CD4-positive, alpha-beta T cell treated with Interleukin-4 for 1 hour (primary cell): ENCODE results near the gene HLCS.
A peak's percentile ranks its signal among the peaks of the same experiment; 100 is the strongest.
"Not testable (repeated sequence)": the region's sequence is repeated elsewhere in the genome, so short reads cannot be mapped to it uniquely, and the experiment has no call there.

Experiments
- DNase-seq, 2 donors: peaks; one replicate each; pipeline ENCODE4 v3.0.0-alpha.2; 2020 to 2022

Gene HLCS

GRCh38 chr21:36955783-36956182 is 10.7 kb downstream of the HLCS start:
- no peak for DNase-seq

- DNase-seq, result not testable (repeated sequence)
These were observed 14.1 kb downstream of the HLCS start for GRCh38 chr21:36952331-36952730.

- DNase-seq, result no peak
These were observed 17.0 kb downstream of the HLCS start for GRCh38 chr21:36949171-36950141.

- DNase-seq, result no peak
These were observed 17.8 kb downstream of the HLCS start for GRCh38 chr21:36948686-36949085.

- DNase-seq, result no peak
These were observed 19.5 kb downstream of the HLCS start for GRCh38 chr21:36946949-36947356.

GRCh38 chr21:36945496-36946138 is 20.9 kb downstream of the HLCS start:
- DNase-seq, result no peak

GRCh38 chr21:36936361-36937135 is 29.9 kb downstream of the HLCS start:
- DNase-seq, result no peak

- DNase-seq, result no peak
These were observed 31.5 kb downstream of the HLCS start for GRCh38 chr21:36934864-36935420.

- DNase-seq, result no peak
These were observed 34.2 kb downstream of the HLCS start for GRCh38 chr21:36932161-36932816.

GRCh38 chr21:36929622-36930021 is 36.8 kb downstream of the HLCS start:
- no peak for DNase-seq

GRCh38 chr21:36928960-36929359 is 37.5 kb downstream of the HLCS start:
- DNase-seq, result no peak

GRCh38 chr21:36927719-36928117 is 38.8 kb downstream of the HLCS start:
- peak; percentile 61 to 65 for DNase-seq

- DNase-seq, result no peak
These were observed 39.3 kb downstream of the HLCS start for GRCh38 chr21:36926989-36927718.

- no peak for DNase-seq
These were observed 43.2 kb downstream of the HLCS start for GRCh38 chr21:36923270-36923669.

GRCh38 chr21:36922861-36923260 is 43.6 kb downstream of the HLCS start:
- DNase-seq, result no peak

GRCh38 chr21:36918291-36918690 is 48.2 kb downstream of the HLCS start:
- DNase-seq, result no peak

- no peak for DNase-seq
These were observed 48.9 kb downstream of the HLCS start for GRCh38 chr21:36917471-36918158.

- no peak for DNase-seq
These were observed 49.8 kb downstream of the HLCS start for GRCh38 chr21:36916718-36917117.

- DNase-seq, result no peak
These were observed 50.7 kb downstream of the HLCS start for GRCh38 chr21:36915696-36916245.

GRCh38 chr21:36915014-36915695 is 51.3 kb downstream of the HLCS start:
- no peak for DNase-seq
